ENCODE data around the gene ALDH3B2.

The ALDH3B2 gene

GRCh38 chr11:67636962-67637361, 37.5 kb downstream of the ALDH3B2 start:
- H3K9me2 ChIP-seq (replicated peaks; ENCODE audit: low read depth, low read length): no peaks in the 10 kb centered on the region
- no peaks in the 10 kb centered on the region for H3K4me1 ChIP-seq (ENCODE audit: insufficient read depth, low read length, poor library complexity, severe bottlenecking)
- no peaks in the 10 kb centered on the region for H3K27me3 ChIP-seq (ENCODE audit: insufficient read depth, low read length, poor library complexity, severe bottlenecking)
- no peak overlapping the region for H3K9ac ChIP-seq (ENCODE audit: low read depth, low read length, poor library complexity, severe bottlenecking)
- no peak for TF ChIP-seq EZH2phosphoT487 (IDR thresholded peaks at IDR 0.05; ENCODE audit: borderline replicate concordance)
- TF ChIP-seq CTCF (conservative IDR thresholded peaks at IDR 0.05; ENCODE audit: low read length): no peak
- H4K20me1 ChIP-seq (ENCODE audit: insufficient read depth, low read length, poor library complexity, severe bottlenecking): no peaks in the 10 kb centered on the region
- no peak overlapping the region for H3K4me3 ChIP-seq (ENCODE audit: low read length, poor library complexity, severe bottlenecking)
- H3K4me2 ChIP-seq (ENCODE audit: low read depth, low read length, poor library complexity, severe bottlenecking): no peak overlapping the region
- no peaks in the 10 kb centered on the region for H3K9me3 ChIP-seq (ENCODE audit: insufficient read depth, low read depth, low read length)
- H2AFZ ChIP-seq (ENCODE audit: low read length): no peak overlapping the region
- H3K36me3 ChIP-seq (ENCODE audit: insufficient read depth, low read length): no peaks in the 10 kb centered on the region
- H3K79me2 ChIP-seq (ENCODE audit: insufficient read depth, low read length): no peaks in the 10 kb centered on the region
- 0 out of 2 replicates have a peak, but pooled peaks cover 3% of the 10 kb centered on the region for H3F3A ChIP-seq (ENCODE audit: low read depth)

GRCh38 chr11:67635231-67635521, 39.2 kb downstream of the ALDH3B2 start:
- Histone ChIP-seq H3K36me3 (ENCODE audit: insufficient read depth, low read length) (no peaks in the 10 kb centered on the region), H3K9me2 (replicated peaks; ENCODE audit: low read depth, low read length) (no peaks in the 10 kb centered on the region), H3F3A (ENCODE audit: low read depth) (0 out of 2 replicates have a peak, but pooled peaks cover 3% of the 10 kb centered on the region), H4K20me1 (ENCODE audit: insufficient read depth, low read length, poor library complexity, severe bottlenecking) (no peaks in the 10 kb centered on the region), H3K9me3 (ENCODE audit: insufficient read depth, low read depth, low read length) (no peaks in the 10 kb centered on the region), H3K27me3 (ENCODE audit: insufficient read depth, low read length, poor library complexity, severe bottlenecking) (no peaks in the 10 kb centered on the region), H2AFZ (ENCODE audit: low read length) (no peak overlapping the region), H3K4me3 (ENCODE audit: low read length, poor library complexity, severe bottlenecking) (no peak overlapping the region), H3K4me1 (ENCODE audit: insufficient read depth, low read length, poor library complexity, severe bottlenecking) (peaks cover 12% of the 10 kb centered on the region), H3K4me2 (ENCODE audit: low read depth, low read length, poor library complexity, severe bottlenecking) (no peak overlapping the region), H3K79me2 (ENCODE audit: insufficient read depth, low read length) (no peaks in the 10 kb centered on the region), H3K9ac (ENCODE audit: low read depth, low read length, poor library complexity, severe bottlenecking) (no peak overlapping the region)
- no peak for TF ChIP-seq EZH2phosphoT487 (IDR thresholded peaks at IDR 0.05; ENCODE audit: borderline replicate concordance)
- no peak for TF ChIP-seq CTCF (conservative IDR thresholded peaks at IDR 0.05; ENCODE audit: low read length)

GRCh38 chr11:67634366-67635230, 39.8 kb downstream of the ALDH3B2 start:
- Histone ChIP-seq H3K9me3 (ENCODE audit: insufficient read depth, low read depth, low read length) (no peaks in the 10 kb centered on the region), H3K36me3 (ENCODE audit: insufficient read depth, low read length) (no peaks in the 10 kb centered on the region), H3K4me1 (ENCODE audit: insufficient read depth, low read length, poor library complexity, severe bottlenecking) (peaks cover 12% of the 10 kb centered on the region), H3F3A (ENCODE audit: low read depth) (0 out of 2 replicates have a peak, but pooled peaks cover 3% of the 10 kb centered on the region), H3K27me3 (ENCODE audit: insufficient read depth, low read length, poor library complexity, severe bottlenecking) (no peaks in the 10 kb centered on the region), H3K9ac (ENCODE audit: low read depth, low read length, poor library complexity, severe bottlenecking) (no peak overlapping the region), H3K4me3 (ENCODE audit: low read length, poor library complexity, severe bottlenecking) (no peak overlapping the region), H3K4me2 (ENCODE audit: low read depth, low read length, poor library complexity, severe bottlenecking) (no peak overlapping the region), H4K20me1 (ENCODE audit: insufficient read depth, low read length, poor library complexity, severe bottlenecking) (no peaks in the 10 kb centered on the region), H3K79me2 (ENCODE audit: insufficient read depth, low read length) (no peaks in the 10 kb centered on the region), H2AFZ (ENCODE audit: low read length) (no peak overlapping the region), H3K9me2 (replicated peaks; ENCODE audit: low read depth, low read length) (no peaks in the 10 kb centered on the region)
- TF ChIP-seq CTCF (conservative IDR thresholded peaks at IDR 0.05; ENCODE audit: low read length) (no peak), EZH2phosphoT487 (IDR thresholded peaks at IDR 0.05; ENCODE audit: borderline replicate concordance) (no peak)
